AG09319 (cell line): ENCODE results near the gene NRG3.

Experiments used
- DNase-seq: peaks from one replicate; pipeline ENCODE4 v3.0.0-alpha.2; 2010; ENCODE audit warnings: low read depth; ENCODE audit errors: extremely low read depth
- TF ChIP-seq, protein P1 (sequence below): IDR thresholded peaks from 2 replicates; pipeline ENCODE4 v1.5.1; 2011; ENCODE audit warnings: low read depth, mild to moderate bottlenecking, inconsistent platforms, low read length, moderate library complexity

NRG3 gene

GRCh38 chr10:82572744-82573143, 697.8 kb downstream of the NRG3 start:
- no peak for DNase-seq

GRCh38 chr10:82574081-82574480, 699.1 kb downstream of the NRG3 start:
- DNase-seq, result no peak
- TF ChIP-seq, protein P1, sequence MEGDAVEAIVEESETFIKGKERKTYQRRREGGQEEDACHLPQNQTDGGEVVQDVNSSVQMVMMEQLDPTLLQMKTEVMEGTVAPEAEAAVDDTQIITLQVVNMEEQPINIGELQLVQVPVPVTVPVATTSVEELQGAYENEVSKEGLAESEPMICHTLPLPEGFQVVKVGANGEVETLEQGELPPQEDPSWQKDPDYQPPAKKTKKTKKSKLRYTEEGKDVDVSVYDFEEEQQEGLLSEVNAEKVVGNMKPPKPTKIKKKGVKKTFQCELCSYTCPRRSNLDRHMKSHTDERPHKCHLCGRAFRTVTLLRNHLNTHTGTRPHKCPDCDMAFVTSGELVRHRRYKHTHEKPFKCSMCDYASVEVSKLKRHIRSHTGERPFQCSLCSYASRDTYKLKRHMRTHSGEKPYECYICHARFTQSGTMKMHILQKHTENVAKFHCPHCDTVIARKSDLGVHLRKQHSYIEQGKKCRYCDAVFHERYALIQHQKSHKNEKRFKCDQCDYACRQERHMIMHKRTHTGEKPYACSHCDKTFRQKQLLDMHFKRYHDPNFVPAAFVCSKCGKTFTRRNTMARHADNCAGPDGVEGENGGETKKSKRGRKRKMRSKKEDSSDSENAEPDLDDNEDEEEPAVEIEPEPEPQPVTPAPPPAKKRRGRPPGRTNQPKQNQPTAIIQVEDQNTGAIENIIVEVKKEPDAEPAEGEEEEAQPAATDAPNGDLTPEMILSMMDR, result no peak

More at GRCh38 chr10:82572744-82573143, 697.8 kb downstream of the NRG3 start:
- TF ChIP-seq, protein P1, result no peak

- TF ChIP-seq, protein P1, result no peak
- no peak for DNase-seq
Observed at GRCh38 chr10:82575318-82575717, 700.3 kb downstream of the NRG3 start.

- TF ChIP-seq, protein P1, result no peak
- no peak for DNase-seq
Observed at GRCh38 chr10:82576093-82576492, 701.1 kb downstream of the NRG3 start.

DNA sequence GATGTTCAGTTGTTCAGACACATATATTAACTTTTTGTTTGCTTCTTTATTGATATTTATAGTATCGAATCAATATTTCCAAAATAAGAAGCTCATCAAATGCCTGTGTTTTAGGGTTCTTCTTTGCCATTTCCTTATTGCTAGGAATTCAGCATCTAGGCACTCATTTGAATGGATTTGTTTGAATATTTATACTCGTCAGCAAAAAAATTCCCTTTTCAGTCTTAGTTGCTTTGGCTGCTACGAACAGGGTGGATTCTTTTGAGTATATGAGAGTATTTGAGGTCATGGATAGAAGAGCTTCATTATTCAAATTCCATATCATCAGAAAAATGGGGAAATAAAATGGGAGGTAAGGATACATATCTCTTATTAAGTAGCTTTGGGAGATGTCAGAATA, 706.9 kb downstream of the NRG3 start:
- TF ChIP-seq, protein P1, result no peak

DNA sequence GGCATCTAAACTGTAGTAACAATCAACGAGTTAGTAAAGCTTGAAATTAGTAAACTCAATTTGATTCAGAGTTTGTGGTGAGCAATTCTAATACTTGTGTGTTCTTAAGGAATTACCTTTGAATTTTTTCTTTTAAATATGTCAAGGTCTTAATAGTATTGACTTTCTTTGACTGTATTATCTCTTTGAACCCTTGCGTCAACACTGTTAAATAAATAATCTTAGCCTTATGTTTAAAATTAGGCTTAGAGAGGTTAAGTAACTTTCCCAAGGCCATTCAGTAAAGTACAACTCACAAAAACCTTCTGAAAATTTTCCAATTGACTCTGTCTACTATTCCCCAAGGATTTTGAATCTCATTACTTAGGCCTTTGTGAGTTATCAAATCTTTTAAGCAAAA, 716.4 kb downstream of the NRG3 start:
- no peak for DNase-seq
- TF ChIP-seq, protein P1, result no peak

More for the DNA sequence above, 706.9 kb downstream of the NRG3 start:
- DNase-seq, result no peak

DNA sequence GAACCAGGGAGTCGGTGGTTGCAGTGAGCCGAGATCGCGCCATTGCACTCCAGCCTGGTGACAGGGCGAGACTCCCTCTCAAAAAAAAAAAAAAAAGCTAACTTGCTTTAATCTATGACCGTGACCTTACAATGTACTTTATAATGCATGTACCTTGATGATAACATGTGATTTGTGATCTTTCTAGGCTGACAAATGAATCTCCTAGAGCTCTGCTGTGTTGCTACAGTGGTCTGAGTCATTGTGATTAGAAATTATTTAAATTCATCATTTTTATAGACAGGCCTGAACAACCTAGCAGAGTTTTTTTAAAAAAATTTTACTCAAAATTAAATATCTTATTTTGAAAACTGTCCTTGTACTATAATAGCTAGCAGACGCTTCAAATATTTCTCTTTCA, 722.8 kb downstream of the NRG3 start:
- DNase-seq, result no peak
- TF ChIP-seq, protein P1, result no peak

DNA sequence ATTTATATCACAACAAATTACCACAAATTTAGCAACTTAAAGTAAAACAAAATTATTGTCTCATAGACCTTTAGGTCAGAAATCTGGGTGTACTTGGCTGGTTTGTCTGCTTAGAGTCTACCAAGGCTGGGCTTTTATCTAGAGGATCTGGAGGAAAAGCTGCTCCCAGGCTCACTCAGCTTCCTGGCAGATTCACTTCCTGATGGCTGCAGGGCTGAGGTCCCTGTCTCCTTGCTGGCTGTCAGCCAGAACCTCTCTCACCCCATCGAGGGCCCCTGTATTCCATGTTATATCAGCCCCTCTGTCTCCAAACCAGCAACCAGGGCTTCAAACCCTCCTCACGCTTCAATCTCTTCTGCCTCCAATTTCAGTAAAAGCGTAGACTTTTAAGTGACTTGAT, 734.9 kb downstream of the NRG3 start:
- no peak for DNase-seq
- TF ChIP-seq, protein P1, result no peak
